Measurements from ENCODE around the gene PRSS57. TPM values are rescaled to one million over a fixed set of nuclear protein-coding genes. Genes with fewer than 3 reads are reported as not detected.

The PRSS57 gene
- total RNA-seq, 8 experiments from 2014 or later, result 0.11 to 0.90 (median 0.47) TPM; not detected in 4

DNA sequence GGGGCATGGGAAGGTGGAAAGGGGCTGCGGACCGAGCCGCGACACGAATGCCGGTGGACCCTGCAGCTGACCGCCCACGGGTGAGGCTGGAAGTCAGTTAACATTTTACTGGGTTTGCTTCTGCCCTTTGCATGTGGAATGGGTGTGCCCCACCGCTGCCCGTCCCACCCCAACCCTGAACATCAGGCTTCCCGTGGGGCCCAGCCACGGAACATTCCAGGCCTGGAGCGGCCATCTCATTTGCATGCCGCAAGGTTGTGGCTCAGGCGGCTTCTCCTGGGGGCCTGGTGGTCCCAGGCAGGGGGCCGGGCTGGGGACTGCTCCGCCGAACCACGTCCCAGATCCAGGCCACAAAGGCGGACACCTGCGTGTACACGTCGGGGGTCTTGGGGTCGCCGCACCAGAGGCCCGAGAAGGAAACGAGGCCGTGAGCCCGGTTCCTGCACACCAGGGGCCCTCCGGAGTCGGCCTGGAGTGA lies 9.8 kb downstream of the PRSS57 start:
- peaks cover 5 to 6% of the 10 kb centered on the region in 2 donors for H3K4me1 ChIP-seq (replicated peaks in 1 of 2)
- peak in 1 of 8 experiments; percentile 16 for ATAC-seq (replicated peaks in 6 of 8)
- no peak overlapping the region for H3K27ac ChIP-seq
- WGBS, 10 experiments, result no CpG with 5 or more reads among the region's 31 CpGs
- in situ Hi-C loops (cut with MboI; ENCODE audit: low pct_unique_long_range_greater_than_20kb in 2 of 9, low sequenced_read_pairs in 9 of 9, unreplicated experiment in 9 of 9), result no loop called here
- H3K4me3 ChIP-seq, result no peak overlapping the region

DNA sequence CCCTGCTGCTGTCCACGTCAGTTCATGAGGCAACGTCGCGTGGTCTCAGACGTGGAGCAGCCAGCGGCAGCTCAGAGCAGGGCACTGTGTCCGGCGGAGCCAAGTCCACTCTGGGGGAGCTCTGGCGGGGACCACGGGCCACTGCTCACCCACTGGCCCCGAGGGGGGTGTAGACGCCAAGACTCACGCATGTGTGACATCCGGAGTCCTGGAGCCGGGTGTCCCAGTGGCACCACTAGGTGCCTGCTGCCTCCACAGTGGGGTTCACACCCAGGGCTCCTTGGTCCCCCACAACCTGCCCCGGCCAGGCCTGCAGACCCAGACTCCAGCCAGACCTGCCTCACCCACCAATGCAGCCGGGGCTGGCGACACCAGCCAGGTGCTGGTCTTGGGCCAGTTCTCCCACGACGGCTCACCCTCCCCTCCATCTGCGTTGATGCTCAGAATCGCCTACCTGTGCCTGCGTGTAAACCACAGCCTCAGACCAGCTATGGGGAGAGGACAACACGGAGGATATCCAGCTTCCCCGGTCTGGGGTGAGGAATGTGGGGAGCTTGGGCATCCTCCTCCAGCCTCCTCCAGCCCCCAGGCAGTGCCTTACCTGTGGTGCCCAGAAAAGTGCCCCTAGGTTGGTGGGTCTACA lies 12.5 kb downstream of the PRSS57 start:
- H3K27ac ChIP-seq, result no peak overlapping the region
- H3K4me3 ChIP-seq, result no peak overlapping the region
- ATAC-seq (replicated peaks in 6 of 8), result no peak
- in situ Hi-C loops (cut with MboI; ENCODE audit: low pct_unique_long_range_greater_than_20kb in 2 of 9, low sequenced_read_pairs in 9 of 9, unreplicated experiment in 9 of 9), result no loop called here
- 60 to 100% (median 96%) methylated on average over 1 to 14 of the region's 25 CpGs; no CpG with 5 or more reads in 5 of the 10 experiments for WGBS, 10 experiments
- peaks cover 15 to 17% of the 10 kb centered on the region in 2 donors for H3K4me1 ChIP-seq (replicated peaks in 1 of 2)

DNA sequence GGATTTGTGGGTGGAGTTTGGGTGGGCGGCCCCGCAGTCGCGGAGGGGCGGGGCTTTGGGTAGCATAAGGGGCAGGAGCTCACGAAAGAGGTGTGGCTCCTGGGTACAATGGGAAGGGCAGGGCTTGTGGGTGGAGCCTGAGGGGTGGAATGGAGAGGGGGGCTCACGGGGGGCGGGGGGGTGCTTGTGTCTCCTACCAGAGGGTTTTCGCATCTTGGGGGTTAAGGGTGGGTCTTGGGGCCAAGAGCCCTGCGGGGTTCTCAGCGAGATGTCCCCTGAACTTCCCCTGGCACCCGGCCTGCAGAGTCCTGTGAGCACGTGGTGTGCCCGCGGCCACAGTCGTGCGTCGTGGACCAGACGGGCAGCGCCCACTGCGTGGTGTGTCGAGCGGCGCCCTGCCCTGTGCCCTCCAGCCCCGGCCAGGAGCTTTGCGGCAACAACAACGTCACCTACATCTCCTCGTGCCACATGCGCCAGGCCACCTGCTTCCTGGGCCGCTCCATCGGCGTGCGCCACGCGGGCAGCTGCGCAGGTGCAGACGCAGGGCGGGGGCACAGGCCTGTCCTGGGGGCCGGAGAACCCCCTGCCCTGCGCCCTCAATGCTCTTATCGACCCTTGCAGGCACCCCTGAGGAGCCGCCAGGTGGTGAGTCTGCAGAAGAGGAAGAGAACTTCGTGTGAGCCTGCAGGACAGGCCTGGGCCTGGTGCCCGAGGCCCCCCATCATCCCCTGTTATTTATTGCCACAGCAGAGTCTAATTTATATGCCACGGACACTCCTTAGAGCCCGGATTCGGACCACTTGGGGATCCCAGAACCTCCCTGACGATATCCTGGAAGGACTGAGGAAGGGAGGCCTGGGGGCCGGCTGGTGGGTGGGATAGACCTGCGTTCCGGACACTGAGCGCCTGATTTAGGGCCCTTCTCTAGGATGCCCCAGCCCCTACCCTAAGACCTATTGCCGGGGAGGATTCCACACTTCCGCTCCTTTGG lies 13.9 kb downstream of the PRSS57 start:
- Histone ChIP-seq H3K4me3 (peak overlapping the region; percentile 39 to 76 (median 42)), H3K4me1 (replicated peaks in 1 of 2) (peaks cover 24 to 29% of the 10 kb centered on the region in 2 donors), H3K27ac (peak overlapping the region; percentile 92 to 94)
- in situ Hi-C loops (cut with MboI; ENCODE audit: low pct_unique_long_range_greater_than_20kb in 2 of 9, low sequenced_read_pairs in 9 of 9, unreplicated experiment in 9 of 9), result no loop called here
- no peak for ATAC-seq (replicated peaks in 6 of 8)
- 95 to 100% (median 100%) methylated on average over 2 to 4 of the region's 54 CpGs; no CpG with 5 or more reads in 7 of the 10 experiments for WGBS, 10 experiments

DNA sequence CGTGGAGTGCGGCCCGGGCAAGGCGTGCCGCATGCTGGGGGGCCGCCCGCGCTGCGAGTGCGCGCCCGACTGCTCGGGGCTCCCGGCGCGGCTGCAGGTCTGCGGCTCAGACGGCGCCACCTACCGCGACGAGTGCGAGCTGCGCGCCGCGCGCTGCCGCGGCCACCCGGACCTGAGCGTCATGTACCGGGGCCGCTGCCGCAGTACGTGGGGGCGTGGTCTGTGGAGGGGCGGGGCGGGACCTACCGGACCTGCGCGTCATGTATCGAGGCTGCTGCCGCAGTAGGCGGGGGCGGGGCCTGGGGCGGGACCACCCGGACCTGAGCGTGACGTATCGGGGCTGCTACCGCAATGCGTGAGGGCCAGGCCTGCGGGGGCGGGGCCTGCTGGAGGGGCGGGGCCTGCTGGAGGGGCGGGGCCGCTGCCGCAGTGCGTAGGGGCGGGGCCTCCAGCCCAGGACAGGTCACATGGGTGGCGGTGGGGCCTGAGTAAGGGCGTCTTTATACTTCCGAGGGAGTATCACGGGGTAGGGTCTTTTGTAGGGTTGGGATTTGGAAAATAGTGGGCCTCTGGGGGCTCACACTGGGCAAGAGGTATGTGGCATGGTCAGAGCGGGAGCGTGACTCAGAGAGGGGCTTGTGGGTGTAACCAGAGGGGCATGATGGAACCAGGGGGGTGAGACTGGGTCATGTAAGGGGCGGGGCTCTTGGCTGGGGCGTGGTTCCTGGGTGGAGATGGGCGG lies 14.8 kb downstream of the PRSS57 start:
- no CpG with 5 or more reads among the region's 70 CpGs for WGBS, 10 experiments
- Histone ChIP-seq H3K4me3 (peak overlapping the region; percentile 67 to 93 (median 76)), H3K4me1 (replicated peaks in 1 of 2) (peaks cover 31 to 38% of the 10 kb centered on the region in 2 donors), H3K27ac (peak overlapping the region; percentile 97 to 98)
- ATAC-seq (replicated peaks in 6 of 8), result peak; percentile 44 to 82 (median 76)
- in situ Hi-C loops (cut with MboI; ENCODE audit: low pct_unique_long_range_greater_than_20kb in 2 of 9, low sequenced_read_pairs in 9 of 9, unreplicated experiment in 9 of 9), result no loop called here

GRCh38 chr19:679418-680286 lies 15.6 kb downstream of the PRSS57 start:
- H3K27ac ChIP-seq, result peak overlapping the region; percentile 97 to 98
- WGBS, 10 experiments, result no CpG with 5 or more reads among the region's 69 CpGs
- H3K4me3 ChIP-seq, result peak overlapping the region; percentile 67 to 93 (median 76)
- peaks cover 35 to 44% of the 10 kb centered on the region in 2 donors for H3K4me1 ChIP-seq (replicated peaks in 1 of 2)
- ATAC-seq (replicated peaks in 6 of 8), result peak; percentile 11 to 52 (median 44)
- in situ Hi-C loops (cut with MboI; ENCODE audit: low pct_unique_long_range_greater_than_20kb in 2 of 9, low sequenced_read_pairs in 9 of 9, unreplicated experiment in 9 of 9), result no loop called here

GRCh38 chr19:678791-679388 lies 16.4 kb downstream of the PRSS57 start:
- Histone ChIP-seq H3K4me1 (replicated peaks in 1 of 2) (peaks cover 35 to 44% of the 10 kb centered on the region in 2 donors), H3K4me3 (peak overlapping the region; percentile 67 to 93 (median 76)), H3K27ac (peak overlapping the region in 1 of 2 donors; percentile 98)
- ATAC-seq (replicated peaks in 6 of 8), result no peak
- in situ Hi-C loops (cut with MboI; ENCODE audit: low pct_unique_long_range_greater_than_20kb in 2 of 9, low sequenced_read_pairs in 9 of 9, unreplicated experiment in 9 of 9), result no loop called here
- WGBS, 10 experiments, result 60% methylated on average over 1 of the region's 16 CpGs; no CpG with 5 or more reads in 9 of the 10 experiments

DNA sequence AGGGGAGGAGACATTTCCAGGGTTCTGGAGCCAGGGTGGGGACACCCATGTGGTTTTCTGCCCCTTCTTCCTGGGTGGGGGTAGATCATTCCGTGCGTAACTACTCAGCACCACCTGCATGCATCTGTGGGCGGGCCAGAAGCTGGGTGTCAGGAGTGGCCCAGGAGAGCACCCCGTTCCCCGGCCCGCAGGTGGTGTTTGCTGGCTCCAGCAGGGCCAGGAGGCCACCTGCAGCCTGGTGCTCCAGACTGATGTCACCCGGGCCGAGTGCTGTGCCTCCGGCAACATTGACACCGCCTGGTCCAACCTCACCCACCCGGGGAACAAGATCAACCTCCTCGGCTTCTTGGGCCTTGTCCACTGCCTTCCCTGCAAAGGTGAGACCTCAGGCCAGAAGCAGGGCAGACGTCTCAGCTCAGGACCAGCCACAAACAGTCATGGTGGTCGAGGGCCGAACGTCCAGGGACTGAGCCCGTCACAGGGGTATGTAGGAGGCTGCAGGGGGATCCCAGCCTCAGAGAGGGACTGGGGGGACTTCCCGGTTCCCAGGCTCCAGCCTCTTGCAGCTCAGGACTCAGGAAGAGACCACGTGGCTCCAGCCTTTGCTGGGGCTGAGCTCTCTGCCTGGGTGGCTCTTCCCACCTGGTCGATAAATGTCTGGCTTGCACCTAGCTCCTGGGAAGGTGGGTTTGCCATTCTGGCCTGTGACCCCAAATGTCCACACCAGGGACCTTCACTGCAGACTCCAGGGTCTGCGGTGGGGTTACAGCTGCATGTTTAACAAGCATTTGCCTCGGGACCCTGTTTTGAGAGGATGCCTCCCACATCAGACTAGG lies 17.4 kb downstream of the PRSS57 start:
- 50 to 80% (median 67%) methylated on average over 1 to 2 of the region's 22 CpGs; no CpG with 5 or more reads in 5 of the 10 experiments for WGBS, 10 experiments
- Histone ChIP-seq H3K27ac (no peak overlapping the region), H3K4me1 (replicated peaks in 1 of 2) (peaks cover 35 to 44% of the 10 kb centered on the region in 2 donors), H3K4me3 (no peak overlapping the region)
- in situ Hi-C loops (cut with MboI; ENCODE audit: low pct_unique_long_range_greater_than_20kb in 2 of 9, low sequenced_read_pairs in 9 of 9, unreplicated experiment in 9 of 9), result no loop called here
- ATAC-seq (replicated peaks in 6 of 8), result peak in 1 of 8 experiments; percentile 1

DNA sequence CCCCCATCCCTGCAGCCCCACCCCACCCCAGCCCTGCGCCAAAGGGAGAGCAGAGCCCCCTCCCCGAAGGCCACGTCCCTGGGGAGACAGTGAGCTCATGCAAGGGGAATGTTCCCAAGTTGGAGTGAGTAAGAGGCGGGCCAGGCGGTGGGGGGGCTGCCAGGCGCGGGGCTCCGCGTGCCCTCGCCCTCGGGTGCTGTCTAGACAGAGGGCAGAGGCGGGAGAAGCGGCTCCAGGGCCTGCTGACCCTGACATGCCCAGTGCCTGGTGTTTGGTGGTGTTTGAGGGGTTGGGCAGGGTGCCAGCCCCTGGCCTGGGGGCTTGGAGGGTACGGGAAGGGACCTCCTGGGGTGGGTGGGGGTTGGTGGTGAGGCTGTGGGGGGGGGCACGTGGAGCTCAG lies 18.1 kb downstream of the PRSS57 start:
- Histone ChIP-seq H3K4me1 (replicated peaks in 1 of 2) (peaks cover 35 to 44% of the 10 kb centered on the region in 2 donors), H3K4me3 (peak overlapping the region in 1 of 5 donors; percentile 38), H3K27ac (no peak overlapping the region)
- in situ Hi-C loops (cut with MboI; ENCODE audit: low pct_unique_long_range_greater_than_20kb in 2 of 9, low sequenced_read_pairs in 9 of 9, unreplicated experiment in 9 of 9), result no loop called here
- no CpG with 5 or more reads among the region's 15 CpGs for WGBS, 10 experiments
- peak in 2 of 8 experiments; percentile 2 to 4 for ATAC-seq (replicated peaks in 6 of 8)

DNA sequence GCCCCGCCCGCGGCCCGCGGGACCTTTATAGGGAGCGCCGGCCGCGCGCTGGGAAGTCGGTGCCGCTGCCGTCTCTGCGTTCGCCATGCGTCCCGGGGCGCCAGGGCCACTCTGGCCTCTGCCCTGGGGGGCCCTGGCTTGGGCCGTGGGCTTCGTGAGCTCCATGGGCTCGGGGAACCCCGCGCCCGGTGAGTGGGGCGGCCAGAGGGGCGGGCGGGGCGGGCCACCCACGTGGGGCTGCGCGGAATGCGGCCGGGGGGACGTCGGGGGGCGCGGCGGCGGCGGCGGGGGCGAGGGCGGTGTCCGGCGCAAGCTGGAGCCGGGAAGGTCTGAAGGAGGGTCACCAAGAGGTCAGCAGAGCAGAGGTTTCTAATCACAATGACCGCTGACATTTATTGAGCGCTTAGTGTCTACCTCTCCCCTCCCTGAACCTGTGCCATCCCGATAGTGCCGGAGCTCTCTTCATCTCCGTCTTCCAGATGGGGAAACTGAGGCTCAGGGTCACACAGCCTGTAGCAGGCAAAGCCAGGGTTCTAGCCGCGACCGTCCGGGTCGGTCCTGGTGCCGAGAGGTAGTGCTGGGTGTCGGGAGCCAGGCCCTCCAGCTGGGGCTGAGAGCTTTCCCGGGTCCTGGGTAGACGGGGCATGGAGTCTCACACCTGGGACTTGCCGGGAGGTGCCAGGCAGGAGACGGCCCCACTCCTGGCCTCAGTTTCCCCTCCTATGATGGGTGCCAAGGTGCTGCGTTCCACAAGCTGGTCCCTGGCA lies 18.7 kb downstream of the PRSS57 start, which contains the start of gene FSTL3:
FSTL3 (plus strand) TSS at position 54 of the 767 bp plus-strand sequence; CDS start at position 86, 32 bp downstream.
- Histone ChIP-seq H3K27ac (peak within 1 kb of the TSS; percentile 33 to 83), H3K4me3 (peak within 1 kb of the TSS in 4 of 5 donors; percentile 6 to 38 (median 20)), H3K4me1 (replicated peaks in 1 of 2) (peaks cover 34 to 43% of the 10 kb centered on the region in 2 donors)
- 0% methylated on average over 6 of the region's 63 CpGs; no CpG with 5 or more reads in 9 of the 10 experiments for WGBS, 10 experiments
- in situ Hi-C loops (cut with MboI; ENCODE audit: low pct_unique_long_range_greater_than_20kb in 2 of 9, low sequenced_read_pairs in 9 of 9, unreplicated experiment in 9 of 9), result no loop called here
- peak in 1 of 8 experiments; percentile 1 for ATAC-seq (replicated peaks in 6 of 8)

DNA sequence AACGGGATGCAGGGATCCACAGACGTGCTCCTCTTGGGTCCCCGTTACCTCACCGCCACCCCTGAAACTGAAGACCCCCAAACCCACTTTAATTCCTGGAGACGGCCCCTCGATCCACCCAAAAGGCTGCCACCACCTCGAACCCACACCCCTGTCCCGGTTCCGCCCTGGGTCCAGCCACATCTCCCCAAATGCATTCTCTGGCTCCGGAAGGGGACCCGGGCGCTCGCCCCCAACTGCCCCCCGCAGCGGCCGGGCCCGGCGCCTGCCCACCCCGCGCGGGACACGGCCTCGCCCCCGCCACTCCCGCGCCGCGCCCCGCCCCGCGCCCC lies 19.3 kb downstream of the PRSS57 start:
- H3K4me1 ChIP-seq (replicated peaks in 1 of 2), result peaks cover 29 to 39% of the 10 kb centered on the region in 2 donors
- H3K4me3 ChIP-seq, result peak overlapping the region in 4 of 5 donors; percentile 5 to 38 (median 16)
- no peak for ATAC-seq (replicated peaks in 6 of 8)
- in situ Hi-C loops (cut with MboI; ENCODE audit: low pct_unique_long_range_greater_than_20kb in 2 of 9, low sequenced_read_pairs in 9 of 9, unreplicated experiment in 9 of 9), result no loop called here
- peak overlapping the region in 1 of 2 donors; percentile 83 for H3K27ac ChIP-seq
- WGBS, 10 experiments, result no CpG with 5 or more reads among the region's 31 CpGs

Data from motor neuron (in vitro differentiated cells).